CD4-positive, CD25-positive, alpha-beta regulatory T cell (primary cell): Measurements from ENCODE around the gene RIMBP2. TPM values are rescaled to one million over a fixed set of nuclear protein-coding genes. Genes with fewer than 3 reads are reported as not detected.

Experiments
- ATAC-seq, 2 donors: fragments of 150-1000 bp; cut with Tn5 transposase; one replicate each; pipeline ENCODE4 v1.10.0; 2021; ENCODE audit warnings: low read depth in 2 of 2, moderate number of reproducible peaks in 2 of 2, moderate library complexity in 1 of 2
- DNase-seq, 3 donors: peaks; one replicate each; pipeline versions ENCODE4 v3.0.0 to v3.0.0-alpha.2; 2012 to 2022; ENCODE audit warnings: mixed read lengths in 1 of 3
- H3K27ac ChIP-seq: one replicate; pipeline ENCODE4 v1.7.0; 2013; ENCODE audit warnings: mild to moderate bottlenecking, low read length; ENCODE audit not compliant: insufficient read depth, poor library complexity, severe bottlenecking
- H3K27me3 ChIP-seq: one replicate; pipeline ENCODE4 v1.7.0; 2013; ENCODE audit warnings: low read length; ENCODE audit not compliant: control insufficient read depth, insufficient read depth
- H3K36me3 ChIP-seq: one replicate; pipeline ENCODE4 v1.7.0; 2013; ENCODE audit warnings: mild to moderate bottlenecking, low read length, moderate library complexity; ENCODE audit not compliant: control insufficient read depth, insufficient read depth
- H3K4me1 ChIP-seq: 2 replicates; pipeline ENCODE4 v1.7.0; 2013; ENCODE audit warnings: mild to moderate bottlenecking, low read length; ENCODE audit not compliant: insufficient read depth, control insufficient read depth, poor library complexity, severe bottlenecking
- H3K4me3 ChIP-seq: one replicate; pipeline ENCODE4 v1.7.0; 2013; ENCODE audit warnings: low read depth, mild to moderate bottlenecking, low read length, moderate library complexity
- H3K9me3 ChIP-seq, 2 experiments: 1 replicate in 1 of 2; 2 replicates in 1 of 2; pipeline ENCODE4 v1.7.0; 2013; ENCODE audit warnings: low read length in 2 of 2, mild to moderate bottlenecking in 1 of 2, moderate library complexity in 1 of 2; ENCODE audit not compliant: control insufficient read depth in 2 of 2
- H3K27ac Mint-ChIP-seq, 3 donors: one replicate each; pipeline ENCODE4 v1.8.0; 2020 to 2022; ENCODE audit warnings: mild to moderate bottlenecking in 3 of 3, mixed read lengths in 3 of 3, moderate library complexity in 2 of 3
- H3K27me3 Mint-ChIP-seq: one replicate; pipeline ENCODE4 v1.8.0; 2022; ENCODE audit warnings: mild to moderate bottlenecking, mixed read lengths
- H3K36me3 Mint-ChIP-seq: one replicate; pipeline ENCODE4 v1.8.0; 2020; ENCODE audit warnings: mixed read lengths
- H3K4me1 Mint-ChIP-seq, 4 donors: one replicate each; pipeline ENCODE4 v1.8.0; 2020 to 2022; ENCODE audit warnings: mixed read lengths in 4 of 4, mild to moderate bottlenecking in 1 of 4
- H3K4me3 Mint-ChIP-seq, 4 donors: one replicate each; pipeline ENCODE4 v1.8.0; 2020 to 2022; ENCODE audit warnings: mild to moderate bottlenecking in 4 of 4, mixed read lengths in 4 of 4, moderate library complexity in 3 of 4
- H3K9me3 Mint-ChIP-seq, 7 donors: one replicate each; pipeline ENCODE4 v1.8.0; 2020 to 2022; ENCODE audit warnings: mixed read lengths in 7 of 7, mild to moderate bottlenecking in 3 of 7, moderate library complexity in 2 of 7
- polyA plus RNA-seq, 4 donors: library from polyadenylated mRNA; unstranded; fragments of 300-500 nt; fragmentation: Illumina TruSeq; gene quantifications; one replicate each; pipeline ENCODE4 v1.2.3, GENCODE V29; 2021
- total RNA-seq: library from RNA; stranded (reverse); gene quantifications from one replicate; pipeline ENCODE4 v1.2.3, GENCODE V29; 2022

The RIMBP2 gene
- total and polyA plus RNA-seq, 5 donors from 2014 or later: not detected

DNA sequence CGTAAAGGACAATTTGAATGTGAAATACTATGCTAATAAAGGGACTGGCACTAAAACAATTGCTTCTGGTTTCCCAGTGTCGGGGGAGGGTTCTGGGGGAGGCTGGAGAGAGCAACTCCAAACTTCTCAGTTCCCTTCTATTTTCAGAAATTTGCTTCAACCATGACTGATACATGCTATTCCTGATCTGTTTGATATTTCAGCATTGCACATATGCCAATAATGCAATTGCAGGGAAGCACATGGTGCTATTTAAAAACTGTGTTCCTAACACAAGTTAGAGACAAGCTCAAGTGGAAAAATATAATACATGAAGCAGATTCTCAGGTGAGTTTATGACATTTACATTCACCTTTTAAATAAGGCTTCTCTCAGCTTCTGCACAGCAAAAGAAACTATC lies 188.9 kb downstream of the RIMBP2 start:
- Mint-ChIP-seq H3K27me3 (no peaks in the 10 kb centered on the region), H3K36me3 (no peaks in the 10 kb centered on the region), H3K9me3 (peaks cover 0 to 3% (median 0%) of the 10 kb centered on the region in 7 donors), H3K4me3 (no peak overlapping the region), H3K4me1 (no peaks in the 10 kb centered on the region), H3K27ac (no peak overlapping the region)
- ATAC-seq: no peak
- no peak overlapping the region for H3K27ac ChIP-seq
- H3K4me1 ChIP-seq: no peaks in the 10 kb centered on the region
- no peaks in the 10 kb centered on the region for H3K9me3 ChIP-seq
- H3K36me3 ChIP-seq: no peaks in the 10 kb centered on the region
- no peaks in the 10 kb centered on the region for H3K27me3 ChIP-seq
- DNase-seq: no peak
- no peak overlapping the region for H3K4me3 ChIP-seq

DNA sequence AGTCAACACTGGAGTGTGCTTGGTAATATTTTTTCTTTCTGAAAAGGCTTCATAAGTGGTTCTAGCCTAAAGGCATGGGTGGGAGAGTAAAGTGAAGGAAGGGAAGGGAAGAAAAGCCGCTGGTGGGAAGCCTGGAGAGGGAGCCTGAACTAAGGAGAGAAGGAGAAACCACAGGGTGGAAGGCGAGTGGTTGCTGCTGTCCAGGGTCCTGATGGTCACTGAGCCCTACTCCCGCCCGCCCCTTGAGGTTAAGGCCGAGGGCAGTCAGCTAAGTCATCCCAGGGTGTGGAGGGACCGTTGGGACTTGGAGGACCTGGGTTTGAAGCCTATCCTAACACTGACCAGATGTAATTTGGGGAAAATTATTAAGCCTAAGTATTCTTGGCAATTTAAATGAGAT lies 189.3 kb downstream of the RIMBP2 start:
- Histone ChIP-seq H3K36me3 (no peaks in the 10 kb centered on the region), H3K9me3 (no peaks in the 10 kb centered on the region), H3K4me3 (no peak overlapping the region), H3K27ac (no peak overlapping the region), H3K27me3 (no peaks in the 10 kb centered on the region), H3K4me1 (no peaks in the 10 kb centered on the region)
- no peaks in the 10 kb centered on the region for H3K36me3 Mint-ChIP-seq
- peaks cover 0 to 3% (median 0%) of the 10 kb centered on the region in 7 donors for H3K9me3 Mint-ChIP-seq
- DNase-seq: no peak
- no peaks in the 10 kb centered on the region for H3K4me1 Mint-ChIP-seq
- H3K4me3 Mint-ChIP-seq: no peak overlapping the region
- no peaks in the 10 kb centered on the region for H3K27me3 Mint-ChIP-seq
- H3K27ac Mint-ChIP-seq: no peak overlapping the region
- ATAC-seq: no peak

DNA sequence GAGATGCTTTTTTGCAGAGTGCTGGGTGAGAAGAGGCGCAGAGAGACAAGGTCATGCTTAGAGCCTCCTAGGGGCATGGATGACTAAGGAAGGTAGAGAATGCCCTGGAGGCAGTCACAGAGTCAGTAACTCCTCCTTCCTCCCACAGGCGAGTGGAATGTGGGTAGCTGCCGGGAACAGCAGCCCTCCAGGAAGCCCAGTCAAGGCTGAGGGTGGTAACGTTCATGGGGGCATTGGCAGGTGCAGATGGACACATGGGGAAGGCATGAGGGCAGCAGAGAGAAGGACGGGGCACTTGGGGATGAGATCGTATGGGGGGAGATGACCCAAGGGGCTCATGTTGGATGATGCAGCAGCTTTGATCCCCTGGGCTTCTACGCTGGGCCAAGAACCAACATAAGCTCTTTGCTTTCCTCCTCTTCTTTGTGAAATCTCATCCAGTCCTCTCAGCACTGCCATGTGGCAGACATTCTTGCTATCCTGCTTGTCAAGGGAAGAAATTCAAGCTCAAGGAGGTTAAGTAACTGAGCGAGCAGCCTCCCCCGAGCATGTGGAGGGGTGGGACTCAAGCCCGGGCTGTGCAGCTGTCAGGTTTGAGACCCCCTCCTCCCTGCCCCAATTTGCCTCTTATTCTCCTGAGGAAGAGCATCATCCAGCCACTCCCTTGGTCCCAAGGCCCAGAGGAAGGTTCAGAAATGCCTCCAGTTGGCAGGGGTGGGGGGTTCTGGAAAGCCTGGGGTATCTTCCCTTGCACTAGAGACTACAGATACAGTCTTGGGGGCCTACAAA lies 190.5 kb downstream of the RIMBP2 start:
- Histone ChIP-seq H3K36me3 (no peaks in the 10 kb centered on the region), H3K4me3 (no peak overlapping the region), H3K9me3 (no peaks in the 10 kb centered on the region), H3K27me3 (no peaks in the 10 kb centered on the region), H3K27ac (no peak overlapping the region), H3K4me1 (no peaks in the 10 kb centered on the region)
- no peak for DNase-seq
- no peak for ATAC-seq
- Mint-ChIP-seq H3K27ac (no peak overlapping the region), H3K27me3 (no peaks in the 10 kb centered on the region), H3K36me3 (no peaks in the 10 kb centered on the region), H3K4me1 (no peaks in the 10 kb centered on the region), H3K9me3 (peaks cover 0 to 4% (median 0%) of the 10 kb centered on the region in 7 donors), H3K4me3 (no peak overlapping the region)

DNA sequence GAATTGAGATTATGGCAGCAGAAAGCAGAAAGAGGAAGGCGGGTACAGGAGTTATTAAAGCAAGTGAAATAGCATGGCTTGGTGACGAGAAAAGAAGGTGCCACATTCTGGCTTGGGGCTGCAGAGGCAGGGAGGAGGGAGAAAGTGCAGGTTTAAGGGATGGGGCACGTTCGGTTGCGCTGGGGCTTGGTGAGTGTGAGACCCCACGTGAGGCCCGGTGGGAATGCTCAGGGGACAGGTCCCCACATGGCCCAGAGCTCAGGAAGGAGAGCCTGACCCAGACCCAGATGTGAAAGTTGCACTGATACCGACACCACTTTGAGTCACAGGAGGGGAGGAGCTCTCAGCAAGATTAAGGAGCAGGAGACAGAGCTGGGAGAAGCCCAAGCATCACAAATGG lies 191.3 kb downstream of the RIMBP2 start:
- Mint-ChIP-seq H3K27me3 (no peaks in the 10 kb centered on the region), H3K9me3 (peaks cover 0 to 6% (median 0%) of the 10 kb centered on the region in 7 donors), H3K4me1 (no peaks in the 10 kb centered on the region), H3K27ac (no peak overlapping the region), H3K36me3 (no peaks in the 10 kb centered on the region), H3K4me3 (no peak overlapping the region)
- no peaks in the 10 kb centered on the region for H3K27me3 ChIP-seq
- H3K36me3 ChIP-seq: no peaks in the 10 kb centered on the region
- H3K27ac ChIP-seq: no peak overlapping the region
- no peaks in the 10 kb centered on the region for H3K9me3 ChIP-seq
- H3K4me1 ChIP-seq: no peaks in the 10 kb centered on the region
- DNase-seq (no peak), ATAC-seq (no peak)
- H3K4me3 ChIP-seq: no peak overlapping the region

DNA sequence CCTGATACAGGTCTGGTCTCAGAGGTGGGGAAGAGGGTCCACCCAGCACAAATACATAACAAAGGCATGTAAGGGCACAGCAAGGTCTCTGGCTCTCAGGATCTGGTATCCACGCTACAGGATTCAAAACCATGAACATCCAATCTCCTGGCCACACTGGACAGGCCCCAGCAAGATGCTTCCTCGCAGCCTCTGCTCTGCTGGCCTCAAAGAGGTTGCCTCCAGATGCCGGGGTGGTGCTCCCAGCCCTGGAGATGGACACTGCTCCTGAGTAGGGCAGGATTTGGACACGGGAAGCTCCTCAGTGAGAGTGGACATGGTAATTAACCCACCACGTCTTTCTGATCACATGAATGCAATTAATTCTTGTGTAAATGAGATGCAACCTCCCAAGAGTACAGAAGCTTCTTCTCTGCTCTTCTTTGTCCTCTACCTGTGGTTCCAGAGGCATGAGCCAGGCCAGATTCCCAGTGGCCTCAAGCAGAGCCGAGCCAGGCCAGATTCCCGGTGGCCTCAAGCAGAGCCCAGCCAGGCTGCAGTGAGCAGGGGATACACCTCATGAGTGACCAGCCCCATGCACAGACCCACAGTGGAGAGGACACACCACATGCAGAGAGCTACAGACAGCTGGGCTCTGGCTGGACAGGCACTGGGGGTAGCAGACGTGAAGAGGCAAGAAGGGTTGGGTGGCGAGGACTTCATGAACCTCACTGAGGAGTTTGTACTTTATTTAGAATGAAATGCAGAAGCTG lies 192.1 kb downstream of the RIMBP2 start:
- Mint-ChIP-seq H3K9me3 (peaks cover 0 to 6% (median 0%) of the 10 kb centered on the region in 7 donors), H3K4me3 (no peak overlapping the region), H3K27me3 (no peaks in the 10 kb centered on the region), H3K4me1 (no peaks in the 10 kb centered on the region), H3K36me3 (no peaks in the 10 kb centered on the region), H3K27ac (no peak overlapping the region)
- H3K4me3 ChIP-seq: no peak overlapping the region
- no peaks in the 10 kb centered on the region for H3K9me3 ChIP-seq
- H3K4me1 ChIP-seq: no peaks in the 10 kb centered on the region
- no peaks in the 10 kb centered on the region for H3K27me3 ChIP-seq
- no peak overlapping the region for H3K27ac ChIP-seq
- DNase-seq (no peak), ATAC-seq (no peak)
- H3K36me3 ChIP-seq: no peaks in the 10 kb centered on the region

DNA sequence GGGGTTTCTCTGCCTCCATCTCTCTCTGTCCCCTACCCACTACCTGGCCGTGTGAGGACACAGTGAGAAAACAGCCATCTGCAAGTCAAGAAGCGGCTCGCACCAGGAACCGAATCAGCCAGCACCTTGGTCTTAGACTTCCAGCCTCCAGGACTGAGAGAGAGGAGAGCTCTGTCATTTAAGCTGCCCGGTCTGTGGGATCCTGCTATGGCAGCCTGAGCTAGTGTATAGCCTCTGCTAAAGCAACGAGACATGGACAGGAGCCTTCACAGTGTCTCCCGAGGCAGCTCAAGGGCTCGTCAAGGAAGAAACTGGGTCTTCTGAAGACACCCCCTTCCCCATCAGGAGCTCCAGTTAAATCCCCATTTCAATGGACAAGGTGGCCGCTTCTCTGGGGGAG lies 192.9 kb downstream of the RIMBP2 start:
- H3K27me3 Mint-ChIP-seq: no peaks in the 10 kb centered on the region
- no peak overlapping the region for H3K27ac Mint-ChIP-seq

GRCh38 chr12:130522244-130522834 lies 193.8 kb downstream of the RIMBP2 start:
- no peaks in the 10 kb centered on the region for H3K27me3 Mint-ChIP-seq

More for the DNA sequence above, 192.9 kb downstream of the RIMBP2 start:
- Mint-ChIP-seq H3K36me3 (no peaks in the 10 kb centered on the region), H3K9me3 (peaks cover 0 to 6% (median 0%) of the 10 kb centered on the region in 7 donors), H3K4me3 (peak overlapping the region in 1 of 4 donors; percentile 22), H3K4me1 (no peaks in the 10 kb centered on the region)
- Histone ChIP-seq H3K27me3 (no peaks in the 10 kb centered on the region), H3K27ac (no peak overlapping the region), H3K4me3 (no peak overlapping the region), H3K36me3 (no peaks in the 10 kb centered on the region), H3K9me3 (no peaks in the 10 kb centered on the region), H3K4me1 (no peaks in the 10 kb centered on the region)
- DNase-seq: no peak
- ATAC-seq: no peak

More at GRCh38 chr12:130522244-130522834, 193.8 kb downstream of the RIMBP2 start:
- H3K4me1 ChIP-seq: no peaks in the 10 kb centered on the region
- no peak overlapping the region for H3K4me3 ChIP-seq
- no peaks in the 10 kb centered on the region for H3K4me1 Mint-ChIP-seq
- ATAC-seq (no peak), DNase-seq (no peak)
- no peaks in the 10 kb centered on the region for H3K36me3 Mint-ChIP-seq
- no peaks in the 10 kb centered on the region for H3K9me3 ChIP-seq
- no peaks in the 10 kb centered on the region for H3K36me3 ChIP-seq
- H3K4me3 Mint-ChIP-seq: no peak overlapping the region
- no peaks in the 10 kb centered on the region for H3K27me3 ChIP-seq
- H3K9me3 Mint-ChIP-seq: peaks cover 0 to 6% (median 1%) of the 10 kb centered on the region in 7 donors
- no peak overlapping the region for H3K27ac ChIP-seq
- no peak overlapping the region for H3K27ac Mint-ChIP-seq
